Dedifferentiated amniotic fluid mesenchymal stem cell (primary cell): ENCODE data around the gene KIFC3.
"Not testable (repeated sequence)": the region's sequence is repeated elsewhere in the genome, so short reads cannot be mapped to it uniquely, and the experiment has no call there.

Source experiments
- DNase-seq: peaks from one replicate; pipeline ENCODE4 v3.0.0-alpha.2; 2016; ENCODE audit errors: extremely low spot score

The KIFC3 gene

DNA sequence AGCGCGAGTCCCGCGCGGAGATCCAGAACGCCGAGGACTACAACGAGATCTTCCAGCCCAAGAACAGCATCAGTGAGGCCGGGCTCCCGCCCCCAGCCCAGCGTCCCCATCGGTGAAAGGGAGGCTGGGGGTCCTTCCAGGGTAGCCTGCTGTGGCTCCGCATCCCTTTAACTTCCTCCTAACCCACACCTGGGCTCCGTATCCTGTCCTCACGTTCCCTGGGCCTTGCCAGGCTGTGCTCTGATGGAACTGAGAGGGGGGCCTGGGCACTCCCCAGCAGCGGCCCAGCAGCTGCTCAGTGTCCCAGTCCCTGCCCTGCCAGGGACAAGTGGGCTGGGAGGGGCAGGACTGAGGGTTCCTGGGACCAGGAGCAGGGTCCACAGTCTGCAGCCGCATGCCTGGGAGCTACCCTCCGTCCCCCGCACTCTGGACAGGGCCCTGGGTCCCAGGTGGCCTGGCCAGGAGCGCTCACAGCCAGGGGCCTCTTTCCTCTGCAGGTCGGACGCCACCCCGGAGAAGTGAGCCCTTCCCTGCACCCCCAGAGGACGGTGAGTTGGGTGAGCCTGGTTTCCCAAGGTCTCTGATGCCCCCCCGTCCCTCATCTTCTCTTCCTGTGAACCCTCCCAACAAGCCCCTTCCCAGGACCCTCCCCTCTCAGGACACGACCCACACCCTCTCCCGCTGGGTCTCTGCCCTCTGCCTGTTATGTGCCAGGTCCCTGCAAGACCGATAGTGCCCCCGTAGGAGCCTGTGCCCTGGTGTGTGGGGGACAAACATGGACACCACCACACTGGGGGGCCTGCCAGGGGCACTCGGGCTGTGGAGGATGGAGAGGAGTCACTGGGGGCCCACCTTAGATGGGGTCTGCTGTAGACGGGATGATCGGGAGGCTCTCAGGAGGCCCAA lies 48.6 kb downstream of the KIFC3 start:
- DNase-seq: no peak

- DNase-seq: no peak
Observed at GRCh38 chr16:57752581-57753447, 49.5 kb downstream of the KIFC3 start.

DNA sequence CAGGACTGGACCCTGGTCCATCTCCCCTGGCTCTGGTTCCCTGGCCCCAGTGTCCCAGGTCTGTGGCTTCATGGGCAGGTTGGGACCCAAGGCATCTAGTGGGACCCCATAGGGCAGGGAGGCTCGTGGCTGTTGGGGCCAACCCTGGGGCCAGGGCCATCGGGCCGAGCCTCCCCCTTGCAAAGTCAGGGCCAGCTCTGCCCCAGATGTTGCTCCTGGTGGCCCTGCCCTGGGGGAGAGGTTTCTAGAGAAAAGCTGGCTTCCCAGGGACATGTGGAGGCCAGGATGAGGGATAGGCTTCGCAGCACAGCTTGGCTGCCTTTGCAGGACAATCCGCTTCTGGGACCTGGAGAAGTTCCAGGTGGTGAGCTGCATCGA lies 50.1 kb downstream of the KIFC3 start:
- no peak for DNase-seq

- DNase-seq: no peak
Observed at GRCh38 chr16:57751539-57752202, 50.6 kb downstream of the KIFC3 start.

DNA sequence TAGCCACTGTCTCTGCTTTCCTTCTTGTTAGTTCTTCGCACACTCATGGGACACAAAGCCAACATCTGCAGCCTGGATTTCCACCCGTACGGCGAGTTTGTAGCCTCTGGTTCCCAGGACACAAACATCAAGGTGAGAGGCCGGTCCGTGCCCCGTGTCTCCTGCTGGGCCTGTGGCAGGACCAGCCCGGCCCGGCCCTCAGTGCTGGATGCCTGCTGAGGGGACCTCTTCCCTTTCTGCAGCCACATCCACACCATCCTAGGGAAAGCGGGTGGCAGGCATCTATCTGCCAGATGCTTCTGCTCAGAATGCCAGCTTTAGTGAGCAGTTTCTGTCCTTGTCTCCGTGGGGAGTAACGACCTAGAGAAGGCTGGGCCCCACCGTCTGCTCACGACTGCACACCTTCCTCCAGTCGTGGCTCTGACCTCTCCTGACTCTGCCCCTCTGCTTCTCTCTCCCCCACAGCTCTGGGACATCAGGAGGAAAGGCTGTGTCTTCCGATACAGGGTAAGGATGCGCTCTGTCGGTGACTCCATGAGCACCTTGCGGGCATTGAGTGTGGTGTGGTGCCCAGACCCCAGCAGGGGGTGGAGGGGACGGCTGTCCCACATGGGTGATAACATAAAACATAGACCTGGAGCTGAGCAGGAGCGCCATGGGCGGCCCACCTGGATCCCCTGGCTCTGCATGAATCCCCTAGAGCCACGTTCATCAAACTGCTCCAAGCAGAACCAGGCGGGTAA lies 51.3 kb downstream of the KIFC3 start:
- DNase-seq: no peak

DNA sequence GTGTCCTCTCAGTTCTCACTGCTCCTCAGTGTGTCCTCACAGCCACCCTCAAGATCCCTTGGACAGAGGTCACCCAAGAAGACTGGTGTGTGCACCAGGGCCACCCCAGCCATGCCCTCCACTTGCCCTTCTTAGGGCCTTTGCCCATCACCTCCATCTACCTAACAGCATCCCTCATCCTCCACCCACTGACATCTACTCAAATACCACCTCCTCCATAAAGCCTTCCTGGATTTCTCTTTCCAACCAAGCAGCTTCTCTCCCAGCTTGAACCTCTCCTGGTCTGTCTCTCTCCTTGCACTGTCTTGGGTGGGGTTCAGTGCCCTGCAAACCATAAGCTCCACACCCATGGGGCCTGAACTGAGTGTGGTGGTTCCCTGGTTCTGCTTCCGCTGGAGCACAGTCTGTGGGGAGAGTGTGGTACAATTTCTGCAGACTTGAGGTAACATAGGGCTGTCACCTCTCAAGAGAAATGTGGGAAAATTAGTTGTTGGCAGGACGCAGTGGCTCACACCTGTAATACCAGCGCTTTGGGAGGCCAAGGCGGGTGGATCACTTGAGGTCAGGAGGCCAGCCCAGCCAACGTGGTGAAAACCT lies 52.3 kb downstream of the KIFC3 start:
- DNase-seq: no peak

GRCh38 chr16:57749101-57749692 lies 53.1 kb downstream of the KIFC3 start:
- DNase-seq: no peak

GRCh38 chr16:57748596-57748995 lies 53.7 kb downstream of the KIFC3 start:
- no peak for DNase-seq

DNA sequence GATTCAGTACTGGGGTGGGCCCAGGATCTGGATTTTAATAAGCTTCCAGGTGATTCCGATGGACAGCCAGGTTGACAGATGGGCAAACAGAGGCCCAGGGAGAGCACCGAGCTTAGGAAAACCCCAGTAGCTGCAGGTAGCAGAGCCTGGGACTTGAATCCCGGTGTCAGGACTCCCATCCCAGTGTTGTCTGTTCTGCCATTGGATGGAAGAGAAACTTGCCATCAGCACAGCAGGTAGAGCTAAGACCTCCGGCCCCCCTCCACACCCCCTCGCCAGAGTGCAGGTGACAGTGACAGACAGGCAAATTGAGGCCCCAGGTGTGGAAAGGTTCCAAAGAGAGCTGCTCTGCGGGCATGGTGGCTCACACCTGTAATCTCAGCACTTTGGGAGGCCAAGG lies 54.3 kb downstream of the KIFC3 start:
- DNase-seq: no peak

DNA sequence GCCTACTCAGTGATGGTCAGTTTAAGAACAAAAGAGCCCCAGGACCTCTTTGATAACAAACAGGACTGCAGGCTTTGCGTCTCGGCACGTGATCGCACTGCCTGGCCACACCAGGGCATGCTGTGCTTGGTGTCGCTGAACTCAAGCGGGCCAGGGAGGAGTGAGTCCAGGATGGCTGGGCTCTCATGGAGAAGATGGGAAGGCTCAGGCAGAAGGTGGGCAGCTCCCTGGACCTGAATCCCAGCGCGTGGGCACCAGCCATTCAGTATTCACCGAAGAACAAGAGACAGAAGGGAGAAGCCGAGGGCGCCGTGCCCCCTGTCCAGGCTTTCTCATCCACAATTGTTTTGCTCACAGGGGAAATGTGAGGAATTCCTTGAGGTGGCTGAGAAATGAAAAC lies 54.8 kb downstream of the KIFC3 start:
- DNase-seq: no peak

- no peak for DNase-seq
Observed at GRCh38 chr16:57747091-57747490, 55.2 kb downstream of the KIFC3 start.

- DNase-seq: not testable (repeated sequence)
Observed at GRCh38 chr16:57746316-57746715, 56.0 kb downstream of the KIFC3 start.

DNA sequence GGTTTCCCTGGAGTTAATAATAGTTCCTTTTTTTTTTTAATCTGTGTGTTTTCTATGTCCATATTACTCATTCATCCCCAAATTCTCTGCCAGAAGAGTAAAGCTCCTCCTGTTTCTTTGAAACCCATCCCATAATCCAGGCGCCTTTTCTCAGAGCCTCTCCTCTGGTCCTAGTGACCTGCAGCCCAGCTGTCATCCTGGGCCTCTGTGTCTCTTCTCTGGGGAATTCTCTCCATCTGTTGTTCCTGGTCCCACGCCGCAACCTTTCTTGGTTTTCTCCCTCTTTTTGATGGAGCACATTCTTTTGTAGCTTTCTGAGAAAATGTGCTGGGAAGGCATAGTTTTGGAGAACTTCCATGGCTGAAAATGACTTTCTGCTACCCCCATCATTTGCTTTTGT lies 56.5 kb downstream of the KIFC3 start:
- no peak for DNase-seq

- no peak for DNase-seq
Observed at GRCh38 chr16:57744642-57744903, 57.7 kb downstream of the KIFC3 start.

GRCh38 chr16:57743886-57744641 lies 58.2 kb downstream of the KIFC3 start:
- no peak for DNase-seq

DNA sequence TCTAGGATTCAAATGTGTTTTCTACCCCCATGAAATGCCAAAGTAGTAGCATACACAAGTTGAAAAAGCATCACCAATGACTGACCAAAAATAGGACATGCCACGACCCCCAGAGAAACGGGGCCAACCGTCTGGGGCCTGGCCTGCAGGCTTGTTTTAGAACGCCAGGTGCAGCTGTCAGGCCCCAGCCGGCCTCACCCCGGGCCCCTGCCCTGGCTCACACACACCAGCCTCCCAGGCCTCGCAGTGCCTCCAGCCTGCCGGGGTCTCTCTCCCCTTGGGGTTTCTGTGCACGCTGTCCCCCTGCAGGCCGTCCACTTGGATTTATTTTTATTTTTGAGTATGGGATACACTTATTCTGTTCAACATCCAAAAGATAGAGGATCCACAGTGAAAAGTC lies 58.8 kb downstream of the KIFC3 start:
- DNase-seq: no peak

- no peak for DNase-seq
Observed at GRCh38 chr16:57742543-57742942, 59.7 kb downstream of the KIFC3 start.

DNA sequence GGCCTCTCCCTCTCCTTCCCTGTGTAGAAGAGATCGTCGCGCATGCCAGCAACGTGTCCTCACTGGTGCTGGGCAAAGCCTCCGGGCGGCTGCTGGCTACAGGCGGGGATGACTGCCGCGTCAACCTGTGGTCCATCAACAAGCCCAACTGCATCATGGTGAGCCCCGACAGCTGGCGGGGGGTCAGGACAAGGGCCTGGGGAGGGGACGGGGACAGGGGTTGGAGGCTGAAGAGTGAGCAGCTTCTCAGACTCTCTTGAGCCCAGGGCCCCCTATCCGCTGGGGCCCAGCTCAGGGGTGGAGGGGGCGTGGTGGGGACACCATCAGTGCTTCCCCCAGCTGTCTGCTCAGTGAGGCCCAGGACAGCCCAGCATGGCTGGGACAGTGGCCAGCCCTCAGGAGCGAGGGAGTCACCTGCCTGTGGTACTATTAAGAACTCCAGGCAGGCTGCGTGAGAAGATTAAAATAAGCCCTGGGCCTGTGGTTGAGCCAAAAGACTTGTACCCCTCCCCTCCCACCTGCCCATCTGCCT lies 60.6 kb downstream of the KIFC3 start:
- DNase-seq: no peak

DNA sequence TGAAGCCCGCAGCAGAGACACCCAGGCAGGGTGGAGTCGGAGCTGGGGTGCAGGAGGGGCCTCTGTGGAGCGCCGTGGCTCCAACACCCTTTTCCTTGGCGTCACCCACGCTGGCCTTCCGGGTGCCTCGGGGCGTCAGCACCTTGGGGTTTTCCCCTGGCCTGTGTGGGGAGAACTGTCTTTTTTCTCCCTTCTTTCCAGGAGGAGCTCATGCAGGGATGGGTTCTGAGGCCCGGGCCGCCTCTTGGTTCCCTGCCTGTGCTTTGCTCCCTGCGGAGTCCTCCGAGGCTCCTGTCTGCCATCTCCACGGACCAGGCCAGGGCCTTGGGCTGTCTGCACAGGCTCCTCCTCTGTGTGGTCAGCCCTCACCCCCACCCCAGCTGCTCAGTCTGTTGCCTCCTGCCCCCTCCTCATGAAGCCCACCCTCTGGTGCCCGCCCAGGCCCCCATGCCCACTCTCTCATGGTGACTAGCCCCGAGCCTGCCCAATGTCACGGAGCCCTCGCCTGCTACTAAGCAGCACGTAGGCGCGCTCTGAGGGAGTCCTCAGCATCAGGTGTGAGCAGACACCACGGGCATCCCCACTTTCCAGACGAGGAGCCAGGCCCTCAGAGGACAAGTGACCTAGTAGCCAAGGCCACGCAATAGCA lies 61.7 kb downstream of the KIFC3 start:
- DNase-seq: no peak
